Osteoblast (primary cell): ENCODE data around the gene FBXO45. TPM values are rescaled to one million over a fixed set of nuclear protein-coding genes. Genes with fewer than 3 reads are reported as not detected.
"Not testable (repeated sequence)": the region's sequence is repeated elsewhere in the genome, so short reads cannot be mapped to it uniquely, and the experiment has no call there.

Experiments used
- DNase-seq: peaks from one replicate; pipeline ENCODE4 v3.0.0; 2011; ENCODE audit warnings: low spot score, mixed read lengths; ENCODE audit not compliant: insufficient read length; ENCODE audit errors: missing footprints
- H2AFZ ChIP-seq: 2 replicates; pipeline ENCODE4 v1.6.0; 2011; ENCODE audit warnings: mild to moderate bottlenecking, low read length
- H3K27ac ChIP-seq: 2 replicates; pipeline ENCODE4 v1.5.1; 2011; ENCODE audit warnings: mild to moderate bottlenecking, low read depth, low read length, moderate library complexity
- H3K27me3 ChIP-seq: 2 replicates; pipeline ENCODE4 v1.6.0; 2012; ENCODE audit warnings: mild to moderate bottlenecking, control low read depth, inconsistent platforms, low read length, moderate library complexity; ENCODE audit not compliant: insufficient read depth
- H3K36me3 ChIP-seq: 2 replicates; pipeline ENCODE4 v1.5.1; 2011; ENCODE audit warnings: mild to moderate bottlenecking, low read length, control low read depth, moderate library complexity; ENCODE audit not compliant: insufficient read depth
- H3K4me1 ChIP-seq: 2 replicates; pipeline ENCODE4 v1.5.1; 2011; ENCODE audit warnings: mild to moderate bottlenecking, low read length, control low read depth, moderate library complexity; ENCODE audit not compliant: insufficient read depth
- H3K4me2 ChIP-seq: 2 replicates; pipeline ENCODE4 v1.6.0; 2011; ENCODE audit warnings: mild to moderate bottlenecking, low read length; ENCODE audit not compliant: insufficient read depth
- H3K4me3 ChIP-seq: fragments of 200-600 bp; sonication (generic); 3 replicates; pipeline ENCODE4 v1.5.1; 2012; ENCODE audit warnings: mild to moderate bottlenecking, low read length, inconsistent platforms; ENCODE audit not compliant: insufficient read depth
- H3K79me2 ChIP-seq: 2 replicates; pipeline ENCODE4 v1.6.0; 2012; ENCODE audit warnings: mild to moderate bottlenecking, low read length, control low read depth, inconsistent platforms; ENCODE audit not compliant: insufficient read depth
- H3K9me3 ChIP-seq: 2 replicates; pipeline ENCODE4 v1.5.1; 2011; ENCODE audit warnings: low read depth, low read length, control low read depth
- H4K20me1 ChIP-seq: 2 replicates; pipeline ENCODE4 v1.6.0; 2012; ENCODE audit warnings: mild to moderate bottlenecking, low read length, control low read depth; ENCODE audit not compliant: insufficient read depth
- total RNA-seq: library from RNA; depleted of rRNA; stranded (reverse); fragments of >200 nt; gene quantifications from 2 replicates; pipeline ENCODE4 v1.2.3, GENCODE V29; 2012
- TF ChIP-seq, protein P1 (sequence below): IDR thresholded peaks from 2 replicates; pipeline ENCODE4 v1.5.1; 2011; ENCODE audit warnings: mild to moderate bottlenecking, low read depth, low read length, moderate library complexity; ENCODE audit errors: extremely low read depth

The FBXO45 gene, protein sequence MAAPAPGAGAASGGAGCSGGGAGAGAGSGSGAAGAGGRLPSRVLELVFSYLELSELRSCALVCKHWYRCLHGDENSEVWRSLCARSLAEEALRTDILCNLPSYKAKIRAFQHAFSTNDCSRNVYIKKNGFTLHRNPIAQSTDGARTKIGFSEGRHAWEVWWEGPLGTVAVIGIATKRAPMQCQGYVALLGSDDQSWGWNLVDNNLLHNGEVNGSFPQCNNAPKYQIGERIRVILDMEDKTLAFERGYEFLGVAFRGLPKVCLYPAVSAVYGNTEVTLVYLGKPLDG
- total RNA-seq: 8.0 TPM in 2 replicates

DNA sequence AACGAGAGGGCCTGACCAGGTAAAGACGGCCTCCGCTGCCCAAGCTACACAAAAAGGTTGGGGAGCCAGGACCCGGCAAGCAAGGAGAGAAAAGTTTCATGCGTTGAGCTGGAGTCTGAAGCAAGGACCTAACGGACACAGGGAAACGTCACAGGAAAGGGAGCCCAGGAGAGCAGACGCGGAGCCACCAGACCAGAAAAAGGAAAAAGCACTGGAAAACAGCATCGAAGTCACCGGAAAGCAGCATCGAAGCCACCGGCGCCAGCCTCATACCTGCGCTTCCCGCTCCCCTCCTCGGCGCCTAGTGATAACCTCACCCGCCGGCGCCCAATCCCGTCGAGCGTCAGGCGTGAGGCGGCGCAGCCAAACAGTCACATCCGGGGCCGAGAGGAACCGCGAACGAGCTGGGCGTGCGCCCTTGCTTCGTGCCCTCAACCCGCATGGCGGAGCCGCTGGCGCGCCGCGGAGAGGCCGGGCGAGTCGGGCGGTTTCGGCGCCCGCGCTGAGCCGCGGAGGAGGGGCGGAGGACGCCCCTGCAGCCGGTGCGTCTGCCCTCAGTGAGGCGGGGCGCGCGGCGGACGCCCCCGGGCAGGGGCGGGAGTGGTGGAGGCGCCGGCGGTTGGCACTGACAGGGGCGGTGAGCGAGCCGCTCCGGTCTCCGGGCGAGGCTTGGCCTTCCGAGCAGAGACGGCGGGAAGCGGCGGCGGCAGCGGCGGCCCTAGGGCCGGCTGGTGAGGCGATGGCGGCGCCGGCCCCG, at the start of gene FBXO45, which contains the start of gene WDR53:
FBXO45 (plus strand) TSS at position 415 of the 757 bp plus-strand sequence; CDS start at position 740, 325 bp downstream.
WDR53 (minus strand) TSS at position 309 of the 757 bp plus-strand sequence. CDS start 7,079 bp downstream, outside the sequence.
- TF ChIP-seq, protein P1, sequence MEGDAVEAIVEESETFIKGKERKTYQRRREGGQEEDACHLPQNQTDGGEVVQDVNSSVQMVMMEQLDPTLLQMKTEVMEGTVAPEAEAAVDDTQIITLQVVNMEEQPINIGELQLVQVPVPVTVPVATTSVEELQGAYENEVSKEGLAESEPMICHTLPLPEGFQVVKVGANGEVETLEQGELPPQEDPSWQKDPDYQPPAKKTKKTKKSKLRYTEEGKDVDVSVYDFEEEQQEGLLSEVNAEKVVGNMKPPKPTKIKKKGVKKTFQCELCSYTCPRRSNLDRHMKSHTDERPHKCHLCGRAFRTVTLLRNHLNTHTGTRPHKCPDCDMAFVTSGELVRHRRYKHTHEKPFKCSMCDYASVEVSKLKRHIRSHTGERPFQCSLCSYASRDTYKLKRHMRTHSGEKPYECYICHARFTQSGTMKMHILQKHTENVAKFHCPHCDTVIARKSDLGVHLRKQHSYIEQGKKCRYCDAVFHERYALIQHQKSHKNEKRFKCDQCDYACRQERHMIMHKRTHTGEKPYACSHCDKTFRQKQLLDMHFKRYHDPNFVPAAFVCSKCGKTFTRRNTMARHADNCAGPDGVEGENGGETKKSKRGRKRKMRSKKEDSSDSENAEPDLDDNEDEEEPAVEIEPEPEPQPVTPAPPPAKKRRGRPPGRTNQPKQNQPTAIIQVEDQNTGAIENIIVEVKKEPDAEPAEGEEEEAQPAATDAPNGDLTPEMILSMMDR: no peak
- DNase-seq: peak; percentile 99
- Histone ChIP-seq H4K20me1 (peaks cover 4% of the 10 kb centered on the region), H3K79me2 (peaks cover 63% of the 10 kb centered on the region), H3K9me3 (no peaks in the 10 kb centered on the region), H3K27me3 (no peaks in the 10 kb centered on the region), H3K4me3 (peak within 1 kb of the TSS; percentile 99), H3K4me1 (peaks cover 16% of the 10 kb centered on the region), H3K36me3 (no peaks in the 10 kb centered on the region), H3K4me2 (peak within 1 kb of the TSS; percentile 90), H2AFZ (peak within 1 kb of the TSS; percentile 100), H3K27ac (peak within 1 kb of the TSS; percentile 91)

DNA sequence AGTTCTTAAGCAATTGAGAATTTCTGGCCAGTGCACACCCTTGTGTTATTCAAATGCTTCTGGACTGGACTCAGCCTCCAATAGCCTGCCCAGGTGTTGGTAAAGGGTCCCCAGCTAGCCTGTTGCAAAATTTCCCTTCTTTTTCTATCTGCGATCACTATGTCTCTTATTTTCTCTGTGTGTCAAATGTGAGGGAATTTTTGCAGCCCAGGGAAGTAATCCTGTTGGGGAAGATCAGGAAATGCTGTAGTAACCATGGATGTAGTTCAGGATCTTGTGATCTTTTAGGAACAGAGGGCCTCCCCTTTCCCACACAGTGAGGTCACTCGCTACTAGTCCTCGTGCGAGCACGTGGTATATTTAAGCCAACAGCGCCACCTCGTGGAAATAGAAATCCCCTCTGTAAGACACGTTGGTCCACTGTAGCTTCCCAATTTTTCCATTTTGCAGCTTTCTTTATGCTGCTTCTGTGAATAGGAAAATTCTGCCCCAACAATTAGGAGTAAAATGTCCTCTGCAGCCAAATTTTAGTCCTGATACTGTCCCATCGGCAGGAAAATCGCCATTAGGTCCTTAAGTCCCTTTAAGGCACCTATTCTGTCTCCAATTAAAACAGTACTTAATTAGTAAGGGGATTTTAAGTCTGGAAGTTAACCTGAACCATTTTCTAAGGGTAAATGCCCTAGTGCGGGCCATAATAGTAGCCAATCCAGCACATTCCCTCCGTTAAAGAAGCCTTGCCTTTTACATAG, 49.3 kb upstream of the FBXO45 start:
- peaks cover 15% of the 10 kb centered on the region for H3K9me3 ChIP-seq
- H4K20me1 ChIP-seq: no peaks in the 10 kb centered on the region
- peaks cover 2% of the 10 kb centered on the region for H3K4me1 ChIP-seq
- H3K79me2 ChIP-seq: no peaks in the 10 kb centered on the region
- TF ChIP-seq, protein P1: peak; percentile 58
- H3K27me3 ChIP-seq: no peaks in the 10 kb centered on the region
- no peaks in the 10 kb centered on the region for H3K36me3 ChIP-seq
- no peak overlapping the region for H3K27ac ChIP-seq
- H2AFZ ChIP-seq: no peak overlapping the region
- H3K4me2 ChIP-seq: no peak overlapping the region
- DNase-seq: peak; percentile 86
- H3K4me3 ChIP-seq: no peak overlapping the region

DNA sequence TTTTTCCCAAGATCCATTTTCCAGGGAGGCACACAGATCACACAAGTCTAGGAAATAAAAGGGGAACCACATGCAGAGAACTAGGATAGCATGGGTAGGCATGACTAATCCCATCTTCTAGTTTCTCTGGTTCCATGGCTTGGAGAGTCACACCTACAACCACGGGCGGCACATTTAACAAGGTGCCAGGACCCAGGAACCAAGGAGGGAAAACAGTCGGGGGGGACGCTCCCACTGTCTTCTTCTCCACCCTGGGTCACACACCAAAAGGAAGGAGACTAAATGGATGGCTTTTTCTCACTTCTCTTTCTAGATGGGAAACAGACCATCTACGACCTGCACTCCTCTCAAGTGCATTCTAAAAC, 48.8 kb upstream of the FBXO45 start:
- H4K20me1 ChIP-seq: no peaks in the 10 kb centered on the region

DNA sequence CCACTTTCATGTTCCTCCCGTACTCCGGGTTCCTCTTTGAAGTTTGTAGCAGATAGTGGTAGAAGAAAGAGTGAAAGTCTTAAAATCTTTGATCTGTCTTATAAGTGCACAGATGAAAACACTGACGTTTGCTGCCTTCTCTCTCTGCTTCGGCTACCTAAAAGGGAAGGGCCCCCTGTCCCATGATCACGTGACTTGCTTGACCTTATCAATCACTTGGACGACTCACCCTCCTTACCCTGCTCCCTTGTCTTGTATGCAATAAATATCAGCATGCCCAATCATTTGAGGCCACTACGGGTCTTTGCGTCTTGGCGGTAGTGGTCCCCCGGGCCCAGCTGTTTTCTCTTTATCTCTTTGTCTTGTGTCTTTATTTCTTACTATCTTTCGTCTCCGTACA, 47.2 kb upstream of the FBXO45 start:
- H3K27me3 ChIP-seq, H3K4me3 ChIP-seq, H3K27ac ChIP-seq, H3K36me3 ChIP-seq, H2AFZ ChIP-seq, H4K20me1 ChIP-seq, H3K4me2 ChIP-seq, H3K4me1 ChIP-seq, H3K79me2 ChIP-seq, DNase-seq: not testable (repeated sequence)
- peaks cover 15% of the 10 kb centered on the region for H3K9me3 ChIP-seq

More for the DNA sequence above, 48.8 kb upstream of the FBXO45 start:
- Histone ChIP-seq H3K4me1 (no peaks in the 10 kb centered on the region), H3K27ac (no peak overlapping the region), H3K36me3 (no peaks in the 10 kb centered on the region), H2AFZ (no peak overlapping the region), H3K9me3 (peaks cover 15% of the 10 kb centered on the region), H3K4me3 (no peak overlapping the region), H3K27me3 (no peaks in the 10 kb centered on the region), H3K79me2 (no peaks in the 10 kb centered on the region), H3K4me2 (no peak overlapping the region)
- TF ChIP-seq, protein P1: no peak
- DNase-seq: no peak
